Endothelial cell of umbilical vein (primary cell): ENCODE measurements around the gene ZNF423. TPM values are rescaled to one million over a fixed set of nuclear protein-coding genes. Genes with fewer than 3 reads are reported as not detected.

Experiments
- BruUV-seq: library from RNA; stranded (reverse); fragments of 400-500 nt; replicated peaks from 2 replicates; lab custom pipeline; 2021; lab: Mats Ljungman, UMichigan
- CTCF ChIA-PET: fragments of 300-600, 350-600 bp; sonication (Branson Sonifier 250); formaldehyde crosslinking; loops from one replicate; lab custom pipeline; 2021; ENCODE audit warnings: antibody characterized with exemption, inconsistent platforms; lab: Charles Lee
- POLR2A ChIA-PET: fragments of 300-600, 350-600 bp; sonication (Branson Sonifier 250); formaldehyde crosslinking; loops from one replicate; lab custom pipeline; 2021; ENCODE audit warnings: antibody characterized with exemption, inconsistent platforms; lab: Charles Lee
- DNase-seq: peaks from one replicate; pipeline ENCODE4 v3.0.0-alpha.2; 2011; ENCODE audit warnings: low read depth, low spot score
- FAIRE-seq: peaks from 2 replicates; lab custom pipeline; 2011; peaks lifted over from hg19 to GRCh38; lab: Jason Lieb, UNC
- H2AFZ ChIP-seq: 2 replicates; pipeline ENCODE4 v1.6.0; 2012; ENCODE audit warnings: low read depth, low read length, control low read depth, inconsistent platforms
- H3K27ac ChIP-seq: 2 replicates; pipeline ENCODE4 v1.5.1; 2011; ENCODE audit warnings: low read depth, mild to moderate bottlenecking, control low read depth, low read length, moderate library complexity; ENCODE audit not compliant: insufficient read depth
- H3K27me3 ChIP-seq, 2 experiments: 2 replicates each; pipeline versions ENCODE4 v1.6.0 to v1.6.1; 2011; ENCODE audit warnings: low read length in 2 of 2, mixed read lengths in 1 of 2; ENCODE audit not compliant: control insufficient read depth in 2 of 2, insufficient read depth in 2 of 2
- H3K36me3 ChIP-seq, 2 experiments: 2 replicates in 1 of 2; 3 replicates in 1 of 2; pipeline ENCODE4 v1.5.1; 2011; ENCODE audit warnings: low read length in 2 of 2, mild to moderate bottlenecking in 1 of 2, moderate library complexity in 1 of 2; ENCODE audit not compliant: control insufficient read depth in 2 of 2, insufficient read depth in 2 of 2; ENCODE audit errors: extremely low read depth in 1 of 2
- H3K4me1 ChIP-seq: 3 replicates; pipeline ENCODE4 v1.5.1; 2011; ENCODE audit warnings: mild to moderate bottlenecking, low read length; ENCODE audit not compliant: control insufficient read depth, insufficient read depth; ENCODE audit errors: extremely low read depth
- H3K4me2 ChIP-seq: 2 replicates; pipeline ENCODE4 v1.6.1; 2011; ENCODE audit warnings: low read length, control low read depth, mixed read lengths; ENCODE audit not compliant: insufficient read depth
- H3K4me3 ChIP-seq, 3 experiments: fragments of 200-600 bp in 1 of 3; sonication (generic), shearing (Covaris generic) in 1 of 3; replicated peaks in 1 of 3; 2 replicates each; pipeline ENCODE4 v1.5.1; 2011 to 2016; ENCODE audit warnings: control low read depth in 3 of 3, low read length in 3 of 3, mild to moderate bottlenecking in 2 of 3, inconsistent platforms in 1 of 3, low read depth in 1 of 3, moderate library complexity in 1 of 3; ENCODE audit not compliant: insufficient read depth in 1 of 3
- H3K79me2 ChIP-seq: 2 replicates; pipeline ENCODE4 v1.6.0; 2012; ENCODE audit warnings: low read length, inconsistent platforms; ENCODE audit not compliant: control insufficient read depth, insufficient read depth
- H3K9ac ChIP-seq: replicated peaks from 2 replicates; pipeline ENCODE3; 2011; ENCODE audit warnings: low read length, control low read depth; ENCODE audit not compliant: insufficient read depth; ENCODE audit errors: extremely low read depth
- H3K9me1 ChIP-seq: replicated peaks from 3 replicates; pipeline ENCODE4 v1.6.0; 2011; ENCODE audit warnings: mild to moderate bottlenecking, low read length; ENCODE audit not compliant: control insufficient read depth, insufficient read depth; ENCODE audit errors: extremely low read depth
- H3K9me3 ChIP-seq: replicated peaks from 2 replicates; pipeline ENCODE4 v1.5.1; 2012; ENCODE audit warnings: low read length, inconsistent platforms; ENCODE audit not compliant: control insufficient read depth, insufficient read depth
- H4K20me1 ChIP-seq: replicated peaks from 2 replicates; pipeline ENCODE3; 2011; ENCODE audit warnings: mild to moderate bottlenecking, low read length; ENCODE audit not compliant: control insufficient read depth, insufficient read depth; ENCODE audit errors: extremely low read depth
- EZH2 ChIP-seq: IDR thresholded peaks from 2 replicates; pipeline ENCODE4 v1.6.1; 2012; ENCODE audit warnings: borderline replicate concordance, low read depth, mild to moderate bottlenecking, moderate library complexity, low read length, inconsistent platforms; ENCODE audit not compliant: severe bottlenecking
- FOS ChIP-seq: IDR thresholded peaks from 2 replicates; pipeline ENCODE4 v1.6.1; 2011; ENCODE audit warnings: mild to moderate bottlenecking, low read length, moderate library complexity, borderline replicate concordance; ENCODE audit not compliant: insufficient read depth
- GATA2 ChIP-seq: IDR thresholded peaks from 2 replicates; pipeline ENCODE4 v1.7.0; 2011; ENCODE audit warnings: low read depth, mild to moderate bottlenecking, moderate library complexity, mixed read lengths, low read length; ENCODE audit not compliant: insufficient read length, insufficient read depth
- JUN ChIP-seq: IDR thresholded peaks from 2 replicates; pipeline ENCODE4 v1.6.1; 2011; ENCODE audit warnings: borderline replicate concordance, low read depth; ENCODE audit not compliant: insufficient read length, insufficient read depth
- MYC ChIP-seq: IDR thresholded peaks from one replicate; pipeline ENCODE4 v1.6.1; 2011; ENCODE audit warnings: mild to moderate bottlenecking, low read depth, low read length
- POLR2A ChIP-seq: IDR thresholded peaks from 2 replicates; pipeline ENCODE4 v1.6.1; 2012; ENCODE audit warnings: low read depth, mild to moderate bottlenecking, control low read depth, low read length
- POLR2AphosphoS5 ChIP-seq: IDR thresholded peaks from 2 replicates; pipeline ENCODE4 v1.6.1; 2012; ENCODE audit warnings: low read depth, mild to moderate bottlenecking, control low read depth, low read length, moderate library complexity; ENCODE audit not compliant: insufficient read depth
- dilution Hi-C: fragments of 300-500 bp; cut with MboI; formaldehyde crosslinking; loops from one replicate; pipeline ENCODE4 v1.15.0; 2019; ENCODE audit warnings: low sequenced_read_pairs; ENCODE audit not compliant: extremely low pct_ligation_motif_present
- intact Hi-C: fragments of 100-400 bp; cut with micrococcal nuclease; formaldehyde crosslinking; loops from one replicate; pipeline ENCODE4 v1.10.0; 2022
- polyA plus RNA-seq, 4 experiments: library from polyadenylated mRNA; depleted of rRNA in 3 of 4; stranded (reverse) in 3 of 4; unstranded in 1 of 4; fragments of >200 nt; gene quantifications; 2 replicates each; pipeline versions ENCODE4 v1.2.1 to v1.2.3, GENCODE V29; 2011 to 2012; ENCODE audit warnings: missing spikeins in 1 of 4
- total RNA-seq: library from RNA; stranded (reverse); gene quantifications from 2 replicates; pipeline ENCODE4 v1.2.3, GENCODE V29; 2021
- TF ChIP-seq, protein P1 (sequence below), 2 donors: IDR thresholded peaks; 1 replicate in 1 of 2; 2 replicates in 1 of 2; pipeline ENCODE4 v1.5.1; 2011; ENCODE audit warnings: low read length in 2 of 2, mild to moderate bottlenecking in 2 of 2, moderate library complexity in 2 of 2, control low read depth in 1 of 2, inconsistent platforms in 1 of 2, low read depth in 1 of 2; ENCODE audit not compliant: insufficient read depth in 1 of 2; ENCODE audit errors: extremely low read depth in 1 of 2
- TF ChIP-seq, protein P2 (sequence below): IDR thresholded peaks from 2 replicates; pipeline ENCODE4 v1.6.1; 2011; ENCODE audit not compliant: insufficient read depth, insufficient read length

ZNF423 gene
- total and polyA plus RNA-seq, 2 donors (not counting 3 experiments of a cell fraction or from before 2014, with no cell fraction given), result 2.2 to 8.1 TPM

DNA sequence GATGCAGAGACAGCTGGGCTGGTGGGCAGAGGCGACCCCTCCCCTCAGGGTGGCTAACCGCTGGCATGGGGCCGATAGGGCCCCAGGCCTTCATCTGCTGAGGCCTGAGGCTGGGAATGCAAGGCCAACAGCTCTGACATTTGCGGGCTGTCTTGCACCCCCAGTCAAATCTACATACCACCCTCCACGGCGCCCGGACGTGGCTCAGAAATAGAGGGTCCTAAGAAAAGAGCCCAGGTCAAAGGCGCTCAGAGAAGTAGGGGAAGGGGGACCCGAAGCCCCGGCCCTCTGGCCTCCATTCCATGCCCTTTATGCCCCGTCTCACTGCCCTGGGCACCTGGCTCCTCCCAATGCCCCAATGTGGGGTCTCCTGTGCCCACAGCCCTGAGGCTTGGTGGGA is 340.1 kb downstream of the ZNF423 start:
- DNase-seq (no peak), FAIRE-seq (no peak)
- Histone ChIP-seq H3K9me1 (no peaks in the 10 kb centered on the region), H4K20me1 (no peaks in the 10 kb centered on the region), H3K4me2 (no peak overlapping the region), H2AFZ (no peak overlapping the region), H3K9me3 (no peaks in the 10 kb centered on the region), H3K79me2 (no peaks in the 10 kb centered on the region), H3K9ac (no peak overlapping the region), H3K27ac (no peak overlapping the region), H3K4me1 (no peaks in the 10 kb centered on the region), H3K36me3 (no peaks in the 10 kb centered on the region), H3K4me3 (no peak overlapping the region), H3K27me3 (no peaks in the 10 kb centered on the region)
- TF ChIP-seq, protein P1, sequence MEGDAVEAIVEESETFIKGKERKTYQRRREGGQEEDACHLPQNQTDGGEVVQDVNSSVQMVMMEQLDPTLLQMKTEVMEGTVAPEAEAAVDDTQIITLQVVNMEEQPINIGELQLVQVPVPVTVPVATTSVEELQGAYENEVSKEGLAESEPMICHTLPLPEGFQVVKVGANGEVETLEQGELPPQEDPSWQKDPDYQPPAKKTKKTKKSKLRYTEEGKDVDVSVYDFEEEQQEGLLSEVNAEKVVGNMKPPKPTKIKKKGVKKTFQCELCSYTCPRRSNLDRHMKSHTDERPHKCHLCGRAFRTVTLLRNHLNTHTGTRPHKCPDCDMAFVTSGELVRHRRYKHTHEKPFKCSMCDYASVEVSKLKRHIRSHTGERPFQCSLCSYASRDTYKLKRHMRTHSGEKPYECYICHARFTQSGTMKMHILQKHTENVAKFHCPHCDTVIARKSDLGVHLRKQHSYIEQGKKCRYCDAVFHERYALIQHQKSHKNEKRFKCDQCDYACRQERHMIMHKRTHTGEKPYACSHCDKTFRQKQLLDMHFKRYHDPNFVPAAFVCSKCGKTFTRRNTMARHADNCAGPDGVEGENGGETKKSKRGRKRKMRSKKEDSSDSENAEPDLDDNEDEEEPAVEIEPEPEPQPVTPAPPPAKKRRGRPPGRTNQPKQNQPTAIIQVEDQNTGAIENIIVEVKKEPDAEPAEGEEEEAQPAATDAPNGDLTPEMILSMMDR (IDR thresholded peaks at IDR 0.05; ENCODE audit: extremely low read depth in 1 of 2, insufficient read depth in 1 of 2, low read depth in 1 of 2, low read length in 2 of 2), result no peak
- no peak for TF ChIP-seq POLR2A
- no peak for TF ChIP-seq EZH2
- TF ChIP-seq, protein P2, sequence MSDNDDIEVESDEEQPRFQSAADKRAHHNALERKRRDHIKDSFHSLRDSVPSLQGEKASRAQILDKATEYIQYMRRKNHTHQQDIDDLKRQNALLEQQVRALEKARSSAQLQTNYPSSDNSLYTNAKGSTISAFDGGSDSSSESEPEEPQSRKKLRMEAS, result no peak
- no peak for TF ChIP-seq FOS
- no peak for TF ChIP-seq GATA2
- no peak for TF ChIP-seq JUN
- no peak for TF ChIP-seq MYC
- no peak for TF ChIP-seq POLR2AphosphoS5
- intact Hi-C loops (no loop called here), dilution Hi-C loops (no loop called here)
- no TSS peak for BruUV-seq
- POLR2A ChIA-PET, result no interaction called here
- CTCF ChIA-PET, result no interaction called here
